MM.1S (cell line): ENCODE data around the gene ACOXL.

Experiments
- DNase-seq: peaks from one replicate; pipeline ENCODE4 v3.0.0-alpha.2; 2015
- H2AFZ ChIP-seq: fragments of 300-600 bp; sonication (generic); 2 replicates; pipeline ENCODE4 v1.6.0; 2016; ENCODE audit warnings: antibody characterized with exemption, low read length
- H3F3A ChIP-seq: fragments of 300-600 bp; sonication (generic); 2 replicates; pipeline ENCODE4 v1.6.1; 2016; ENCODE audit warnings: mild to moderate bottlenecking, antibody characterized with exemption, low read length, moderate library complexity, mixed read lengths; ENCODE audit not compliant: insufficient read depth
- H3K27ac ChIP-seq: fragments of 300-600 bp; sonication (generic); 2 replicates; pipeline ENCODE4 v1.5.1; 2016; ENCODE audit warnings: mild to moderate bottlenecking, low read length
- H3K27me3 ChIP-seq: fragments of 300-600 bp; sonication (generic); replicated peaks from 2 replicates; pipeline ENCODE4 v1.6.0; 2016; ENCODE audit warnings: low read length; ENCODE audit not compliant: insufficient read depth
- H3K36me3 ChIP-seq: fragments of 300-600 bp; sonication (generic); replicated peaks from 2 replicates; pipeline ENCODE4 v1.6.1; 2016; ENCODE audit warnings: mild to moderate bottlenecking, low read length, mixed read lengths; ENCODE audit not compliant: insufficient read depth
- H3K4me1 ChIP-seq: fragments of 300-600 bp; sonication (generic); 2 replicates; pipeline ENCODE4 v1.6.1; 2016; ENCODE audit warnings: low read length, mixed read lengths
- H3K4me2 ChIP-seq: fragments of 300-600 bp; sonication (generic); 2 replicates; pipeline ENCODE4 v1.6.0; 2016; ENCODE audit warnings: low read depth, low read length
- H3K4me3 ChIP-seq: fragments of 300-600 bp; sonication (generic); 2 replicates; pipeline ENCODE4 v1.5.1; 2016; ENCODE audit warnings: low read length, mixed read lengths
- H3K79me2 ChIP-seq: fragments of 300-600 bp; sonication (generic); 2 replicates; pipeline ENCODE4 v1.6.1; 2016; ENCODE audit warnings: mixed run types, low read length, mixed read lengths
- H3K9ac ChIP-seq: fragments of 300-600 bp; sonication (generic); 2 replicates; pipeline ENCODE4 v1.6.1; 2016; ENCODE audit warnings: low read length, mixed read lengths
- H3K9me2 ChIP-seq: fragments of 300-600 bp; sonication (generic); replicated peaks from 2 replicates; pipeline ENCODE4 v1.6.1; 2016; ENCODE audit warnings: mild to moderate bottlenecking, low read length, mixed read lengths; ENCODE audit not compliant: insufficient read depth
- H3K9me3 ChIP-seq: fragments of 300-600 bp; sonication (generic); replicated peaks from 2 replicates; pipeline ENCODE4 v1.6.1; 2016; ENCODE audit warnings: mild to moderate bottlenecking, low read length, mixed read lengths; ENCODE audit not compliant: insufficient read depth
- H4K20me1 ChIP-seq: fragments of 300-600 bp; sonication (generic); 2 replicates; pipeline ENCODE4 v1.6.1; 2016; ENCODE audit warnings: mild to moderate bottlenecking, low read length, moderate library complexity, mixed read lengths; ENCODE audit not compliant: insufficient read depth
- EZH2 ChIP-seq: fragments of 300-600 bp; sonication (generic); optimal IDR thresholded peaks from 2 replicates; pipeline ENCODE3; 2017; ENCODE audit warnings: low read depth, mild to moderate bottlenecking, antibody characterized with exemption, low read length, mixed read lengths
- EZH2phosphoT487 ChIP-seq: fragments of 300-600 bp; sonication (generic); IDR thresholded peaks from 2 replicates; pipeline ENCODE4 v1.6.1; 2018; ENCODE audit warnings: antibody characterized with exemption, low read length
- TF ChIP-seq, protein P1 (sequence below): fragments of 300-600 bp; sonication (generic); IDR thresholded peaks from 2 replicates; pipeline ENCODE4 v1.5.1; 2016; ENCODE audit warnings: antibody characterized with exemption, low read length, mixed read lengths

The ACOXL gene

GRCh38 chr2:110727923-110728322, 4.5 kb upstream of the ACOXL start:
- no peaks in the 10 kb centered on the region; the same call in none of the 2 replicates for H3F3A ChIP-seq
- H2AFZ ChIP-seq = no peak overlapping the region
- no peaks in the 10 kb centered on the region for H3K79me2 ChIP-seq
- no peak for DNase-seq
- no peak overlapping the region for H3K9ac ChIP-seq
- H3K9me2 ChIP-seq = no peaks in the 10 kb centered on the region
- H3K9me3 ChIP-seq = no peaks in the 10 kb centered on the region
- H3K4me2 ChIP-seq = no peak overlapping the region
- no peaks in the 10 kb centered on the region for H3K36me3 ChIP-seq
- H4K20me1 ChIP-seq = no peaks in the 10 kb centered on the region
- H3K4me1 ChIP-seq = peaks cover 12% of the 10 kb centered on the region
- no peak overlapping the region for H3K4me3 ChIP-seq
- no peak overlapping the region for H3K27ac ChIP-seq
- H3K27me3 ChIP-seq = no peaks in the 10 kb centered on the region
- TF ChIP-seq, protein P1, sequence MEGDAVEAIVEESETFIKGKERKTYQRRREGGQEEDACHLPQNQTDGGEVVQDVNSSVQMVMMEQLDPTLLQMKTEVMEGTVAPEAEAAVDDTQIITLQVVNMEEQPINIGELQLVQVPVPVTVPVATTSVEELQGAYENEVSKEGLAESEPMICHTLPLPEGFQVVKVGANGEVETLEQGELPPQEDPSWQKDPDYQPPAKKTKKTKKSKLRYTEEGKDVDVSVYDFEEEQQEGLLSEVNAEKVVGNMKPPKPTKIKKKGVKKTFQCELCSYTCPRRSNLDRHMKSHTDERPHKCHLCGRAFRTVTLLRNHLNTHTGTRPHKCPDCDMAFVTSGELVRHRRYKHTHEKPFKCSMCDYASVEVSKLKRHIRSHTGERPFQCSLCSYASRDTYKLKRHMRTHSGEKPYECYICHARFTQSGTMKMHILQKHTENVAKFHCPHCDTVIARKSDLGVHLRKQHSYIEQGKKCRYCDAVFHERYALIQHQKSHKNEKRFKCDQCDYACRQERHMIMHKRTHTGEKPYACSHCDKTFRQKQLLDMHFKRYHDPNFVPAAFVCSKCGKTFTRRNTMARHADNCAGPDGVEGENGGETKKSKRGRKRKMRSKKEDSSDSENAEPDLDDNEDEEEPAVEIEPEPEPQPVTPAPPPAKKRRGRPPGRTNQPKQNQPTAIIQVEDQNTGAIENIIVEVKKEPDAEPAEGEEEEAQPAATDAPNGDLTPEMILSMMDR = no peak
- TF ChIP-seq EZH2 = no peak
- TF ChIP-seq EZH2phosphoT487 = no peak

DNA sequence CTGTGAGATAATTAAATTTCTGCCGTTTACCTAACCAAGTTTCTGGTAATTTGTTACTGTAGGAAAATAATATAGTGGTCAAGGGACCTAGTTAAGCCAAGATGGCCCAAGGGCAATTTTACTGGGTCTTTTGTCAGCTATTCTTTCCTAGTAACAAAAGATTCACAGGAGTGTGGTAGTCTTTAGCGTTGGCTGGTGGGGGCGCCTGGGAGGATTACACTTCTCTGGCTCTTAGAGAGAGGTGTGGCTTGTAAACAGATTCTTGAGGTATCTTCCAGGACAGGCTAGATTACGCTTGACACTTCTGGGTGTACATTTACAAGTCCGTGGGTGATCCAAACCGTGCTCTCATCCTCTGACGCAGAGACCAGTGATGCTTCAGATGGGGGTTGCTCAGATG, 3.3 kb upstream of the ACOXL start:
- no peak overlapping the region for H3K9ac ChIP-seq
- H2AFZ ChIP-seq = no peak overlapping the region
- no peaks in the 10 kb centered on the region for H3K9me2 ChIP-seq
- no peaks in the 10 kb centered on the region for H3K36me3 ChIP-seq
- no peak overlapping the region for H3K4me3 ChIP-seq
- no peak overlapping the region for H3K4me2 ChIP-seq
- H3K9me3 ChIP-seq = no peaks in the 10 kb centered on the region
- H4K20me1 ChIP-seq = no peaks in the 10 kb centered on the region
- H3F3A ChIP-seq = no peaks in the 10 kb centered on the region; the same call in 1 of the 2 replicates
- H3K27ac ChIP-seq = no peak overlapping the region
- H3K79me2 ChIP-seq = peaks cover 9% of the 10 kb centered on the region; the same call in 1 of the 2 replicates
- no peak for TF ChIP-seq EZH2
- no peak for TF ChIP-seq EZH2phosphoT487
- TF ChIP-seq, protein P1 = no peak
- DNase-seq = no peak
- H3K27me3 ChIP-seq = no peaks in the 10 kb centered on the region; the same call in 1 of the 2 replicates
- 0 out of 2 replicates have a peak, but pooled peaks cover 2% of the 10 kb centered on the region for H3K4me1 ChIP-seq

GRCh38 chr2:110731064-110731463, 1.3 kb upstream of the ACOXL start:
- H3K9ac ChIP-seq = no peak overlapping the region
- H3K27me3 ChIP-seq = no peaks in the 10 kb centered on the region; the same call in 1 of the 2 replicates
- no peaks in the 10 kb centered on the region; the same call in 1 of the 2 replicates for H3F3A ChIP-seq
- TF ChIP-seq EZH2 (no peak), EZH2phosphoT487 (no peak)
- TF ChIP-seq, protein P1 = no peak
- no peaks in the 10 kb centered on the region for H3K36me3 ChIP-seq
- no peak for DNase-seq
- H3K79me2 ChIP-seq = peaks cover 28% of the 10 kb centered on the region
- H3K4me1 ChIP-seq = 0 out of 2 replicates have a peak, but pooled peaks cover 2% of the 10 kb centered on the region
- H4K20me1 ChIP-seq = no peaks in the 10 kb centered on the region
- no peaks in the 10 kb centered on the region for H3K9me3 ChIP-seq
- no peak overlapping the region for H2AFZ ChIP-seq
- no peaks in the 10 kb centered on the region for H3K9me2 ChIP-seq
- H3K27ac ChIP-seq = no peak overlapping the region
- no peak overlapping the region for H3K4me3 ChIP-seq
- H3K4me2 ChIP-seq = no peak overlapping the region
